Epithelial cell of prostate (primary cell): ENCODE measurements around the gene TMEM141.
A peak's percentile ranks its signal among the peaks of the same experiment; 100 is the strongest.

Experiments used
- DNase-seq: peaks from one replicate; pipeline ENCODE4 v3.0.0-alpha.2; 2011; ENCODE audit warnings: low read depth, low spot score
- H3K27ac ChIP-seq: fragments of 450-650 bp; 2 replicates; pipeline ENCODE4 v1.5.1; 2017; ENCODE audit warnings: mild to moderate bottlenecking

The TMEM141 gene

DNA sequence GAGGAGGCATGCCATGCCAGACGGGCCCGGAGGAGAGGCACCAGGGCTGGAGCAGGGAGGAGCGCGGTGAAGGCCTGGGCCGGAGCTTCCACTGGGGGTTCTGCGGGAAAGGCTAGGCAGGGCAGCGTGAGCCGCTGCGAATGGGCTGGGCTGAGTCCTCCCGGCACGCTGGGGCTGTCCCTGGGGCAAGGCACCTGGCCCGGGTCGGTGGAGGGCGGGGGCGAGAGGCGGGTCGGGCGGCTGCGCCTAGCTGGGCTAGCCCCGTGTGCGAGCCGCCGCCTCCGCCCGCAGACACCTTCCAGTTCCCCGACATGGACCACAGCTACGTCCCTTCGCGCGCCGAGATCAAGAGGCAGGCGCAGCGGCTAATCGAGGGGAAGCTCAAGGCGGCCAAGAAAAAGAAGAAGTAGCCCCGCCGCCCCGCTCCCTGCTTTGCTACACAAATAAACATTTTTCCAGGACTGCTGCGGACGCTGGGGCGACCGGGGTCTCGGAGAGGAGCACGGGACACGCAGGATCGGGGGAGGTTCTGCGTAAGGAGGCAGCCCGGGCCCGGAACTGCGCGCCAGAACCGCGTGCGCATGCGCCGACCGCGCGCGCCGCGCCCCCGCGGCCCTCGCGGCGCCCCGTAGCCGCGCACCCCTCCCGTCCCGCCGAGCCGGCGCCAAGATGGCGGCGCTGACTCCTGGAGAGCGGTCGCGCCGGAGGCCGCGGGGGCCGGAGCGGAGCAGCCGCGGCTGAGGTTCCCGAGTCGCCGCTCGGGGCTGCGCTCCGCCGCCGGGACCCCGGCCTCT lies 16.3 kb downstream of the TMEM141 start, which contains the start of gene RABL6:
TSS of gene RABL6 (plus strand) at position 668 of the 794 bp plus-strand sequence. CDS start 249 bp downstream, outside the sequence.
- peak within 1 kb of the TSS; percentile 59 for H3K27ac ChIP-seq
- DNase-seq: no peak

DNA sequence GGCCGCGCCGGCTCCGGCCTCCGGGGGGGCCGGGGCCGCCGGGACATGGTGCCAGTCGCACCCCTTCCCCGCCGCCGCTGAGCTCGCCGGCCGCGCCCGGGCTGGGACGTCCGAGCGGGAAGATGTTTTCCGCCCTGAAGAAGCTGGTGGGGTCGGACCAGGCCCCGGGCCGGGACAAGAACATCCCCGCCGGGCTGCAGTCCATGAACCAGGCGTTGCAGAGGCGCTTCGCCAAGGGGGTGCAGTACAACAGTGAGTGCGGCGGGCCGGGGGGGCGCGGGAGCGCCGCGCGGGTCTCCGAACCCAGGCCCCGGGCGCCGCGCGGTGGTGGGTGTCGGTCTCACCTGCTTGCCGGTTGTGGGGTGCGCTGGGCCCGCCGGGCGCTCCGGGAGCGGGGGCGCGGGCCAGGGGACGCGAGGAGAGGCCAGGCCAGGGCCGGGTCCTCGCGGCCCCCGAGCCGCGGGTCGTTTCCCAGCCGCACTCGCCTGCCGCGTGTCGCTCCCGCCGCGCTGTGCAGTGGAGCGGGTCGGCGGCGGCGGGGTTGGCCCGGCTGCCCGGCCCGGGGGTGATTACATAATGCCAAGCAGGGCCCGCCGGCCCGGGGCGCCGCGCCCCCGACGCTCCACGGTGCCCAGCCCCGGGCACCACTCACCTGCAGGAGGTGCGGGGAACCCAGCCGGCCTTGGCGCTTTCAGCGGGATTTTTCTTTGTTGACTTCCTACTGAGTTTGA lies 17.1 kb downstream of the TMEM141 start:
- DNase-seq: no peak
- peak overlapping the region; percentile 59 for H3K27ac ChIP-seq

DNA sequence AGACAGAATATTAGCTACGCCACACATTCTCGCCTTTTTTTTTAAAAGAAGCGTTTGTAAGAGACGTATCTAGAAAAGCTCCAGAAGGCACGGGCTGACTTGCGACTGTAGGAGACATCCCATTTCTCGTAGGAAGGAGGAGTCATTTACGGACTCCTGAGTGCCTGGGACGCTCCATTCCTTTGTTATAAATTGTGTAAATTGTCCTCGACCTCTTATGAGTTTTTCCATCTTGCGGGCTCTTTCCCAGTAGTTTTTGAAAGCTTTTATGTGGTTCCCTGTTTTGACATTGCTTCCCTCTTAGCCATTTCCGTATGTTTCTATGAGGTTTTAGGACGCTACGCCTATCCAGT lies 17.6 kb downstream of the TMEM141 start:
- DNase-seq: no peak
- peak overlapping the region; percentile 59 for H3K27ac ChIP-seq

DNA sequence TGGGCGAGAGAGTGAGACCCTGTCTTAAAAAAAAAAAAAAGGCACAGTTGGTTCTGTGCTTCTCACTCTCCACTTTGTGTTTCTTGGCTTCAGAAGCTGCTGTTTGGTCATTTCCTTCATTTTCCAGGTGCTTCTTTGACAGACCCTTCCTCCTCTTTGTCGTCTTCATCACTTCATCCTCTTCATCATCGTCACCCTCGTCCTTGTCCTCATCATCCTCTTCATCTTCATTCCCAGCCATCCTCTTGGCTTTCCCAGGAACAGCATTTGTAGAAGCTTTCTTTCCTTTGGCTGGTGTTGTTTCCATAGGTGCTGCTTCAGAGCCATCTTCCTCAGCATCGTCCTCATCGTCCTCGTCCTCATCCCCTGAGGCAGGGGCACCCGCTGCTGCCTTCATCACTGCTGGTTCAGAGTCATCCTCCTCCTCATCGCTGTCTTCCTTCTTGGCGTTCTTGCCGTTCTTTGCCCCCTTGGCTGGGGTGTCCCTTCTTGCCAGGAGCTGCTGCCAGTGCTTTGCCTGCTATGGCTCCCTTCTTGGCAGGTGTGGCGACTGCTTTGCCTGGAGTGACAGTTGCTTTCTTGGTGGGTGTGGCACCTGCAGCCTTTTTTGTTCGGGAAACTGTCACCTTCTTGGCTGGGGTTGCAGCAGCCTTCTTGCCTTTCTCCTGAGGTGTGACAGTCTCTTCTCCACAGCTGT lies 23.7 kb downstream of the TMEM141 start:
- H3K27ac ChIP-seq: no peak overlapping the region
- DNase-seq: no peak

DNA sequence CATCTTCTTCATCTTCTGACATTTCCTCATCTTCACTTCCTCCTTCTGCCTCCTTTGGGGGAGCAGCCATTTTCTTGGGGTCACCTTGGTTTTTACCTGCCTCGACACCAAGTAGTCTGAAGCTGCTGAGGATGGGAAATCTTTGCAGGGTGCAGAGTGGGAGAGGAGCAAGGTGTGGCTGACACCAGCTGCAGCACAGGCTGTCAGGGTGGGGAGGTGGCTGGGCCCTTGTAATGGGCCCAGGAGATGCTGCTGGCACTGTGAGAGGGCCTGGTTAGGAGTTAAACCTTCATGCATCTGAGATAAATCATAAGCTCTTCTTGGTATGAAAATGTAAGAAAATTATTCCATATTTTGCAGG lies 24.3 kb downstream of the TMEM141 start:
- DNase-seq: no peak

DNA sequence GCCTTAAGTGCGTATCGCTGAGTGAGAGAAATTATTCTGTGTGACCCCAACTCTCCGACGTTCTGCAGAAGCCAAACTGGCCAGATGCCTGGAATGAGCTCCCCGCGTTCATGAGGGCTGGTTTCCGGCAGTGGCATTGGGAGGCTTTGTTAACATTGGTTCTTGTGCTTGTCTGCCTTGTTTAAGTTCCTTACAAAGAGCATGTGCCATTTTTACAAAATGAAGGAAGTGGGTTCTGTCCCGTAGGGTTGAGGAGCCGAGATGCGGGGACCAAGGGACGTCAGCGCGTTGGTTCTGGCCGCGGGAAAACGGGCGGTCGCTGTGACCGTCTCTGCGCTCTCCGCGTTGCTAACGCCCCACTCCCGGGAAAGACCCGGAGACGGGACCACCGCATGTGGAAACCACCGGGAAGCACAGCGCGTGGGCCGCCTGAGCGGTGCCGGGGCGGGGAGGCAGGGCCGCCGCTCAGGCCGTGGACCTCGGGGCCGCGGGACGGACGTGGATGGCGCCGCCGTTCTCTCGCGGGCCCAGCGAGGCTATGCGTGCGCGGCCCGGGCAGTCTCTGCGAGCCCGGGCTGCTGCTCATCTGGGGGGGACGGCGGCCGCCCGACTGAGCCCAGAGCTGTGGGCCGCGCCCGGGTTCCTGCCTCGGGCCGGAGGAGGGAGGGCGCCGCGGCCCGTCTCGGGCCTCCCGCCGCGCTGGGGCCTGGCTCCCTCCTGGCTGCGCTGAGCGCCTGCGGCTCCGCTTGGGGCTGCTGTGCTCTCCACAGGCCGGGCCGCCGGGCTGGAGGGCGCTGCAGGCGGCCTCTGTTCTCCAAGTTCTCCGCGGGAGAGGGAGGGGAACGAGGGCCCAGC lies 30.1 kb downstream of the TMEM141 start:
- DNase-seq: no peak
- no peak overlapping the region for H3K27ac ChIP-seq

More for the DNA sequence above, 24.3 kb downstream of the TMEM141 start:
- H3K27ac ChIP-seq: no peak overlapping the region

DNA sequence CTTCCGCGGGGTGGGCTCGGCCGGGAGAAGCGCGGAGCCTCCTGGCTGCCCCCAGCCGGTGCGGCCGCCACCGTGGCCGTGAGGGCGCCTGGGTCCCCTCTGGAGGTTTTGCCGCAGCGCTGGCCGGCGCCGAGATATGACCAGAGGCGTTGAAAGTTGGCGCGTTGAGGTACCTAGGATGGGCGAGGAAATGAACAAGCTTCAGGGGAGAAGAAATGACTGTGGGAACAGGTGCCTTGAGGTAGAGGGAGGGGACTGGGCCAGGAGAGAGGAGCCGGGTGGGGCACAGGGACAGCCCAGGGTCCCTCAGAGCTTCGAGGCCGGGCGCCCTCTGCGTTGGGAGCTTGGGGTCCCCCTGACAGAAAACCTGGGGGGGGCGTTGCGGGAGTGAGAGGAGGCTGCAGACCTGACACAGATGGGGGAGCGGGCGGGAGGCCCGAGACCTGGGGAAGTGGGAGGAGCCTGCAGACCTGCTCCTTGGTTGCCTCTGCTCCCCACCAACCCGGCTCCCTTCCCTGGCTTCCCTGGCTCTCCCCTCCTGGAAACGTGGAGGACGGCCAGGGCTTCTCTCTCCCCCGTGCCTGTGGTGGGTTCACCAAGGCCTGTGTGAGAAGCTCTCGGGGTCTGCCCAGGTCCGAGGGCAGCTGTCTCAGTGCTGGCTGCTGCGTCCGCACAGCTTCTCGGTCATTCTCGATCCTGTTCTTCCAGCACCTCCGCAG lies 30.8 kb downstream of the TMEM141 start:
- DNase-seq: no peak
- H3K27ac ChIP-seq: no peak overlapping the region

DNA sequence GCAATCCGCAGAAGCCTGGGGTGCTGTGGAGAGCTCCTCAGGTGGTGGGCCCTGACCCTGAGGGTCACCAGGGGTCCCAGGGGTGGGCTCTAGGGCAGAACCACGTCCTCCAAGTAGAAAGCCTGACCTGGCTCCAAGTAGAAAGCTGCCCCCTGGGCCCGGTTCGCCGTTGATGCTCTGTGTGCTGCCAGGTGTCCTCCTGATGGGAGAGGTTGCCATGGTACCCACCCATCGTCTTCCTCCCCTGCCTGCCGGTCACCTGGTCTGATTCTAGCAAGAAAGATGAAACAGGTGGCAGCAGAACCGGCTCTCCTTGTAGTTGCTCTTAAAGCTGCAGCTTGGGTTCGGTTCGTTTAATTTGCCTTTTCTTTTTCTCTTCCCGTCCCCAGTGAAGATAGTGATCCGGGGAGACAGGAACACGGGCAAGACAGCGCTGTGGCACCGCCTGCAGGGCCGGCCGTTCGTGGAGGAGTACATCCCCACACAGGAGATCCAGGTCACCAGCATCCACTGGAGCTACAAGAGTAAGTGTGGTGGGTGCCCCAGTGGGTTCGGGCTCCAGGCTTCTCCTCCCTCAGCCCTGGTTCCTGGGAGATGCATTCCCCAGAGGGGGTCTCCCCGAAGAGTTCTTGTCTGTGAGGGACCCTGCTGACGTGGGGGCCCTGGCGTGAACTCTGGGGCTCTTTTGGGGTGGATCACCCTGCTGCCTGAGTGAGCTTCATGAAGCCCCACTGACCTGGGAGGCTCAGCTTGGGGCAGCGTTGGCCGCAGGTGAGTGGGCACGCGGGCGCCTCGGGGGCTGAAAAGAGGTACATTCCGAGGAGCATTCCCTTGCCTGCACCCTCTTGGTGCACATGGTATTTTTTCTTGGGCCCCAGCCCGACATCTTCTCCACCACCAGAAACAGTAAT lies 32.2 kb downstream of the TMEM141 start:
- H3K27ac ChIP-seq: no peak overlapping the region
- DNase-seq: no peak

DNA sequence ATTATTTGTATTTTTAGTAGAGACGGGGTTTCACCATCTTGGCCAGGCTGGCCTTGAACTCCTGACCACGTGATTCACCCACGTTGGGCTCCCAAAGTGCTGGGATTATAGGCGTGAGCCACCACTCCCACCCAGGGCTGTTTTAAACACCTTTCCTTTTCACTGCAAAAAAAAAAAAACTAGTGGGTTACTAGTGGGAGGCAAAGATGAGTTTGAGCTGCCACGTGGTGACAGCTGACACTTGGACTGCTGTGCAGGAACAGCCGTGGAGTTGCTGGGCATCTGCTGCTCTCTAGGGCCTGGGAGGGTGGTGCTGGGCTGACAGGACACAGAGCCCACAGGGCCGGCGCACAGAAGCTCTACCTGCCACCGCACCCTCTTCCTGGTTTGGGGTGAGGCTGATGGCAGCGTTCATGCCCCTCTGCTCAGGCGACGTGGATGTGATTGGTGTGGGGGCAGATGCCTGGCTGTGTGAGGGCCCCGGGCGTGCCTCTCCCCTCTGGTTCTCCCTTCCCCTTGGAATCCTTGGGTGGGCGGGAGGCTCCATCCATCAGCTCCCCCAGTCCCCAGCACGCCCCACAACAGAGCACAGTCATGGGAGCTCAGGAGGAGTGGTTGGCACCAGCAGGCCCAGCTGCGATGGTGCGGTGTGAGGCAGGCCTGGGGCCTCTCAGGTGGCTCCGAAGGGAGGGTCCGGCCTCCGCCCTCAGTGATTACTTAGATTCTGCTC lies 33.5 kb downstream of the TMEM141 start:
- H3K27ac ChIP-seq: no peak overlapping the region
- no peak for DNase-seq

DNA sequence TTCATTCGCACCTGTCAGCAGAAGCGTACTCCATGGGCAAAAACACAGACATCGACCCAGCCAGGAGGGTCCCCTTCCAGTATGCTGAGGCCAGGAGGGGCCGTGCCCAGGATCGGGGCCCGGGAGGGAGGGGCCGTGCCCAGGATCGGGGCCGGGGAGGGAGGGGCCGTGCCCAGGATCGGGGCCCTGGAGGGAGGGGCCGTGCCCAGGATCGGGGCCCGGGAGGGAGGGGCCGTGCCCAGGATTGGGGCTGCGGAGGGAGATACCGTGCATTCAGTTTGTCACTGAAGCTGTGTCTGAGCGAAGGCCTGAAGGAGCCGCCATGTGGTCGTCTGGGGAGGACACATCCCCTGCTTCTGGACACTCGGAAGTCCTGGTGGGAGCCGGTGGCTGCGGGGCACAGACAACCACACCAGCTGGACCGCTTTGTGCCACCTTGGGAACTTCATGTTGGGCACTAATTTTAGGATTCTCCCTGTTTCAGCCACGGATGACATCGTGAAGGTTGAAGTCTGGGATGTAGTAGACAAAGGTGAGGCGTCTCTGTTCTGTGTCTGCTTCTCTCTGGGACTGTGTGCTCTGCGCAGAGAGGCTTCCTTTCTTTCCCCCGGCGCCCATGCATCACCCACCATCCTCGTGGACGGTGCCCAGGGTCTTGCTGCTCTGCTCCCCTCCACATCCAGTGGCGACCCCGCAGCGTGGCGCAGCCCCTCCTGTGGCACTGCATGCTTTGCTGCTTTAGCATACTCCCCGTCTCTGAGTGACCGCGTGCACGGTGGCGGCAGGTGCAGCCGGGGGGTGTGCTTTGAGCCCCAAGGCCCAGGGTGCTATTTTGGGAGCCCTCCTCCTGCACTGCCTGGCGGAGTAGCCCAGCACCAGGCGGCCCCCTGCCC lies 34.4 kb downstream of the TMEM141 start:
- no peak overlapping the region for H3K27ac ChIP-seq
- no peak for DNase-seq

DNA sequence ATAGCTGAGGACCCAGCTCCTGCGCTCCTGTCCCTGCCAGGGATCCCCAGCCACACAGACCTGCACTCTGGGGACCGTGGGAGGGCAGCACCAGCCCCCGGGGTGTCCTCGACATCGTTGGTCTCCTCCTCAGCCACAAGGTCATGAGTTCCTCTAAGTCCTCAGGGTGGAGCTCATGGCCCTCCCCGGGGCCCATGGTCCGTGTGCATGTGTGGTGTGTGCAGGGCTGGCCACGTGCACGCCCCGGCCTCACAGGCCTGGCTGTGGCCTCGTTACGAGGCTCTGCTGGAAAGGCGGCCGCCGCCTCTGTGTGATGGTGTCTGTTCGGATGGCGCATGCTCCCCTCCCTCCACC lies 35.0 kb downstream of the TMEM141 start:
- no peak overlapping the region for H3K27ac ChIP-seq
- DNase-seq: no peak

DNA sequence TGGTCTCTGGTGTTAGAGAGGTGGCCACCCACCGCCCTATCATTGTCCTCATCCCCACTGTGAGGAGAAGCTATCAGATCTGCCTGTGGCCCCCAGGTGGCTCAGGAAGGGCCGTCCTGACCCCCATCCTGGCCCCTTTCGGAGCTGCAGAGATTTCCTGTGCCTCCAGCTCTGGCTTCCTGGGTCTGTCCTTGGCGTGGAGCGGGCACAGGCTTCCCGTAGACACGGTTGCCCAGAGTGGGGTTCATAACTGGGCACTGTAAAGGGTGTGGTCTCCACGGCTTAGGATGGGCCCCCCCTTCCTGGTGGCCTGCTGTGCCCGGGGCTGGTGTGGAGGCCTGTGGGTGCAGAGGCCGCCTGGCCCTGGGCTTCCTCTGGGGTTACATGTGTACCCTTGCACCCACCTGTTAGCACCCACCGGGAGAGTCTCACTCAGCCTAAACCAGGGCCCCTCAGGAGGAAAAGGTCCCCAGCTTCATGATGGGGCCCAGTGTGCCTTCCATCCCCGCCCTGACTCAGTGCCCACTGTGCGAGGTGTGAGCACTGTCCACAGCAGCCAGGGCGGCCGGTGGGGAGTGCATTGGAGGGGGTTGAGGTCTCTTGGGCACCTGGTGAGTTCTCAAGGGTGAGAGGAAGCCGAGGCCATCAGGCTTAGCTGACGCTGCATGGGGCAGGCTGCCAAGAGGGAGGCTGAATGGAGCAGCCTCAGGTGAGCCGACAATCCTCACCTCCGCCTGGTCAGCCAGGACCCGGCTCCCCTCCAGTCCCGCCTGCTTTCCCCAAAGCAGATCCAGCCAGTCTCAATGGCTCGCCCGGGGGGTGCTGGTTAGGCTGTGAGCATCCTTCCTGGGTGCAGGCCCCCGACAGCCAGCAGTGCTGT lies 35.8 kb downstream of the TMEM141 start:
- DNase-seq: no peak
- H3K27ac ChIP-seq: no peak overlapping the region

DNA sequence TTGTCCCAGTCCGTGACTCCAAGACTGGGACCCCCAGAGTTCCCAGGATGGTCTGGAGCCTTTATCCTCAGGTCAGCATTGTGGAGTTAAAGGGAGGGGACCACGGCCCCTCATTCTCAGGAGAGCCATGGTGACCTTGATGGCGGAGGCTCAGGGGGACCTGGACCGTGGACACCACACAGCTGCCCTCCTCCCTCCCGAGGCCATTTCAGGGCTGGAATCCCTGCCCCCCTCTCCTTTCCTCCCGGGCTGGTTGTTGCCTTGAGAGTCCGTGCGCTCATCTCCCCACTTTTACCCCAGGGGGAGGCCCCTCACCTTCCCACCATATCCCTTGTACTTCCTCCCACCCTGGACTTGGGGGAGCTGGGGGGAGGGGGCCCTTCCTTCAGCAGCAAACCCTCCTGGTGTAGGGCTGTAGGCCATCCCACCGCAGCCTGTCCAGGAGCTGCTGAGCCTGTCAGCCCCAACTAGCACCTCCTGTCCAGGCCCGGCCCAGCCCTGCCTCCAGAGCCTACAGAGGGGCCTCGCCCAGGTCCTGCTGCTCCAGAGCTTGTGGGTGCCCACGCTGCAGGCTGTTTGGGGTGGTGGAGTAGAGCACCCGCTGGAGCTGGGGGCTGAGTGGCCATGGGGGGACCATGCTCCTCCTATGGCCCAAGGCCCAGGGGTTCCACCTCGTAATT lies 36.8 kb downstream of the TMEM141 start:
- DNase-seq: no peak
- no peak overlapping the region for H3K27ac ChIP-seq

DNA sequence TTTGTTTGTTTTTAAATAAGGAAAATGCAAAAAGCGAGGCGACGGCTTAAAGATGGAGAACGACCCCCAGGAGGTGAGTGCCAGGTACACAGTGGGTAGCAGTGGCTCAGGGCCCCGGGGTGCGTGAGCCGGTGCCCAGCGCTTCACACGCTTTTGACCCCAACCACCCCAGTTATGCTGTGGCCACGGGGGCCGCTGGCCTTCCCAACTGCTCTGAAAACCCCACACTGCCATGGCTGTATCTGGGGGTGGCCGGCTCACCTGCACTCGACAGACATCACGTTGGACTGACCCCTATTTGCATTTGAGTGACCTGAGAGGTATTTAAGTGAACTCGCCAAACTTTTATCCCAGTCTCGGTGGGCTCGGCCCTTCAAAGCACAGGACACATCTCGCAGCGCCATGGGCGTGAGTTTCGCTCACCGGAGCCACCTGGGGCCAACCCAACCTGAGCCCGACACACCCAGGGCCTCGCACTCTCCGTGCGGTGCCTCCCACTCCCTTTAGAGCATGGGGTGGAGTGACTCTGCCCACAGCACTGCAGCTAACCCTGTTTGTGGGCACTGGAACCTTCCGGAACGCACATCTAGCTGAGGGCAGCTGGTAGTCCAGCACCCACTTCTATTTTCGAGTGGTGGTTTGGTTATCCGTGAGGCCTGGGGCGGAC lies 37.5 kb downstream of the TMEM141 start:
- DNase-seq: no peak
- H3K27ac ChIP-seq: no peak overlapping the region

DNA sequence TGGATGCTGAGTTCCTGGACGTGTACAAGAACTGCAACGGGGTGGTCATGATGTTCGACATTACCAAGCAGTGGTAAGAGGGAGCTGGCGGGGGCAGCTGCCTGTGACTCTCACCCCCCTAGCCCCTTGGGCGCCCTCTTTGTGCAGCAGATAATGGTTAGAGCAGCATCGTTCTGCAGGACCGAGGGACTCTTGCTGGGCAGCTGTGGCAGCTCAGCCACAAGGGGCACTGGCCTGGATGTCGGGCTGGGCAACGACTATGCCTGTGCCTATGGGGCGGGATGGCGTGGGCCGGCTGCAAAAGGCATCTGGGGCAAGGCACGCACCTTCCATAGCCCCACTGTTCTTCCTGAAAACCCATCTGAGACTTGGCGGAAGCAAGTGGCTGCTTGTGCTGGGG lies 38.3 kb downstream of the TMEM141 start:
- no peak for DNase-seq
- no peak overlapping the region for H3K27ac ChIP-seq
